ENCODE results near the gene ASH1L.
"Not testable (repeated sequence)": the region's sequence is repeated elsewhere in the genome, so short reads cannot be mapped to it uniquely, and the experiment has no call there.

The ASH1L gene

GRCh38 chr1:155339515-155340097, 223.0 kb downstream of the ASH1L start:
- in situ Hi-C loops (cut with MboI; ENCODE audit: low sequenced_read_pairs) = no loop called here

- in situ Hi-C loops (cut with MboI; ENCODE audit: low sequenced_read_pairs) = no loop called here
These were observed 227.6 kb downstream of the ASH1L start for GRCh38 chr1:155334962-155335361.

DNA sequence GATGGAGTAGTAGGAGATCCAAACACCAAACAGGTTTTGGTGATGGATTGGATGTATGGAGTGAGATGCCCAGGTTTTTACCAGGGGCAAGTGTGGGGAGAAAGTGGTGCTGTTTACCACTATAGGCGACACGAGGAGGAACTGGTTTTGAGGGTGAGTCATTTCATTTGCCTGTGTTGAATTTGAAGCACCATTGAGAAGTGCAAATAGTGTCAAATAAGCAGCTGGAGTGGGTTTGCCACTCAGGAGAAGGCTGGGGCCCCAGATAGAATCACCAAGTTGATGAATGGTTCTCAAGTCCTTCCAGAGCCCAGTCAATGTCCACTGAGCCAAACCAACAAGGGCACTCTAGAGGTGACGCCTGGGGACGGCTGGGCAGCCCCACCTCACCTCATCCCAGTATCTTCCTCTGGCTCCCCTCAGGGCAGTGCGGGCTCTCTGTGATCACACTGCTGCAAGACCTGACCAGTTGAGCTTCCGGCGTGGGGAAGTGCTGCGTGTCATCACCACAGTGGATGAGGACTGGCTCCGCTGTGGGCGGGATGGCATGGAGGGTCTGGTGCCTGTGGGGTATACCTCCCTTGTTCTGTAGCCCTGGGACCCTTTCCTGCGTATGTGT, 232.5 kb downstream of the ASH1L start:
- in situ Hi-C loops (cut with MboI; ENCODE audit: low sequenced_read_pairs) = no loop called here

DNA sequence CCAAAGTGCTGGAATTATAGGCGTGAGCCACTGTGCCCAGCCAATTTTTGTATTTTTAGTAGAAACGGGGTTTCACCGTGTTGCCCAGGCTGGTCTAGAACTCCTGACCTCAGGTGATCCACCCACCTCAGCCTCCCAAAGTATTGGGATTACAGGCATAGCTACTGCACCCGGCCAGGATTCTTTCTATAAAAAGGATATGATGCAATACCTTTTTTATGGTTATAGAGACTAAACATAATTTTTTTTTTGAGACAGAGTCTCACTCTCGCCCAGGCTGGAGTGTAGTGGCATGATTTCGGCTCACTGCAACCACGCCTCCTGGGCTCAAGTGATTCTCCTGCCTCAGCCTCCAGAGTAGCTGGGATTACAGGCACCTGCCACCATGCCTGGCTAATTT, 233.7 kb downstream of the ASH1L start:
- in situ Hi-C loops (cut with MboI; ENCODE audit: low sequenced_read_pairs) = not testable (repeated sequence)

DNA sequence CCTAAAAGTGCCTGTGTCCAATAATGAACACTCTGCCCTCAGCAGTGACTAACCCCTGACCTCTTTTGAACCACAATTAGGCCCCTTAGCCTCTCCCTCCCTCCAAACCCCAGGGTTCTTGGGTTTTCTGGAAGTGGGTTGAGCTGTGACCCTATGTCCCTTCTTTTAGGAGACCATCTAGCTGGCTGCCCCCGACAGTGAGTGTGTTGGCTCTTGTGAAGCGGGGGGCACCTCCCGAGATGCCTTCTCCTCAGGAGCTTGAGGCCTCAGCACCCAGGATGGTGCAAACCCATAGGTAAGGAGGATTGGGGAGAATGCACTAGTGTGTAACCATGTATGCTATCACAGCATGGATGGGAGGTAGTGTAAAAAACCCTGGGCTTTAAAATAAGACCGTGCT, 234.6 kb downstream of the ASH1L start:
- in situ Hi-C loops (cut with MboI; ENCODE audit: low sequenced_read_pairs) = no loop called here

DNA sequence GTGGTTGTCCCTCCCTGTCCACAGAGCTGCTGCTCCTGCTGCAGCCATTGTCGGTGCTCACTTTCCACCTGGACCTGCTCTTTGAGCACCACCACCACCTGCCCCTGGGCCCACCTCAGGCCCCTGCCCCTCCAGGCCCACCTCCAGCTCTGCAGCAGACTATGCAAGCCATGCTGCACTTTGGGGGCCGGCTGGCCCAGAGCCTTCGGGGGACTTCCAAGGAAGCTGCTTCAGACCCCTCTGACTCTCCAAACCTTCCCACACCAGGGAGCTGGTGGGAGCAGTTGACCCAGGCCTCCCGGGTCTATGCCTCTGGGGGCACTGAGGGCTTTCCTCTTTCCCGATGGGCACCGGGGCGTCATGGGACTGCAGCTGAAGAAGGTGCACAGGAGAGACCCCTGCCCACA, 236.0 kb downstream of the ASH1L start:
- in situ Hi-C loops (cut with MboI; ENCODE audit: low sequenced_read_pairs) = no loop called here

DNA sequence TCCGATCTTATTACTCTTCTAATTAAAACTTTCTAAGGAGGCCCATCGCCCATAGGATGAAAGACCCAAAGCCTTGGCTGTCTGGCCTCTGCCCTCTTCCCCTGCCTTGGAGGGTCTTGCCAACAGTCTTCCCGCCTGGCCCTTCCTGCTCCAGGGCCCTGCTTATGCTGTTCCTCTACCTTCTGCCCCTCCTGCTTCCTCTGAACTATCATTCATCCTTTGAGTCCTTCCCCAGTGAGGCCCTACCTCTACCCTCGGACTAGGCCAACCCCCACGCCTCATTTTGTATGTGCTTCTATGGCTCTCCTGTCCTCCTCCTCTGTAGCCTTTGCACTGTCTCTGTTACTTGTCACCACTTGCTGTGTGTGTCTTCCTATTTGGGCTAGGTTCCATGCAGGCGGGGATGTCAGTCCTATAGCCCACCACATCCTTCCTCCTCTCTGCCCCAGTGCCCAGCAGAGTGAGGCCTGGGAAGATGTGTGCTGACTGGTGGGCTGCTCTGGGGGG, 236.5 kb downstream of the ASH1L start:
- in situ Hi-C loops (cut with MboI; ENCODE audit: low sequenced_read_pairs) = no loop called here

DNA sequence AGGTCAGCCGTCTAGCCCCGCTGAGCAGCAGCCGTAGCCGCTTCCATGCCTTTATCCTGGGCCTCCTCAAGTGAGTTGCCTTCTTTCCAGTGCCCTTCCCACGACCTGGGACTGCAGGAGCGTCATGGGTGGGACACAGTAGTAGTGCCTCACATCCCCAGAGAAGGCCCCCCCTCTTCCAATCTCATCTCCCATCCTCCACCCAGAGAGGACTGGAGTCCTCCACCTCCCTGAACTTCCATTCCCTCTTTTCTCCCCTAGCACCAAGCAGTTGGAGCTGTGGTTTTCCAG, 237.1 kb downstream of the ASH1L start:
- in situ Hi-C loops (cut with MboI; ENCODE audit: low sequenced_read_pairs) = no loop called here

- in situ Hi-C loops (cut with MboI; ENCODE audit: low sequenced_read_pairs) = no loop called here
These were observed 237.6 kb downstream of the ASH1L start for GRCh38 chr1:155324717-155325602.

- in situ Hi-C loops (cut with MboI; ENCODE audit: low sequenced_read_pairs) = no loop called here
These were observed 238.4 kb downstream of the ASH1L start for GRCh38 chr1:155324037-155324716.

DNA sequence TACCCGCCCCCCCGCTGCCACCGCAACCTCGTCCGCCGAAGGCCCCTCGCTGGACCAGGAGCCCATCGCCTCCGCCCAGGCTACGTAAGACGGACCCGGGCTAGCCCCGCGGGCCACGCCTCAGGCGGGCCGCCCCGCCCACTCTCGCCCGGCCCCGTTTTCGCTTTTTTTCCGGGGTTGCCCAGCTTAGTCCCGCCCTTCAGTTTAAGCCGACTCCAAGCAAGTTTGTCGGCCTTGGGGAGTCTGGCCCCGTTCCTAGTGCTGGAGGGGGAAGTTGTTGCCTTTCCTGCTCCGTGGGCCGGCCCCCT, 238.9 kb downstream of the ASH1L start:
- in situ Hi-C loops (cut with MboI; ENCODE audit: low sequenced_read_pairs) = no loop called here

DNA sequence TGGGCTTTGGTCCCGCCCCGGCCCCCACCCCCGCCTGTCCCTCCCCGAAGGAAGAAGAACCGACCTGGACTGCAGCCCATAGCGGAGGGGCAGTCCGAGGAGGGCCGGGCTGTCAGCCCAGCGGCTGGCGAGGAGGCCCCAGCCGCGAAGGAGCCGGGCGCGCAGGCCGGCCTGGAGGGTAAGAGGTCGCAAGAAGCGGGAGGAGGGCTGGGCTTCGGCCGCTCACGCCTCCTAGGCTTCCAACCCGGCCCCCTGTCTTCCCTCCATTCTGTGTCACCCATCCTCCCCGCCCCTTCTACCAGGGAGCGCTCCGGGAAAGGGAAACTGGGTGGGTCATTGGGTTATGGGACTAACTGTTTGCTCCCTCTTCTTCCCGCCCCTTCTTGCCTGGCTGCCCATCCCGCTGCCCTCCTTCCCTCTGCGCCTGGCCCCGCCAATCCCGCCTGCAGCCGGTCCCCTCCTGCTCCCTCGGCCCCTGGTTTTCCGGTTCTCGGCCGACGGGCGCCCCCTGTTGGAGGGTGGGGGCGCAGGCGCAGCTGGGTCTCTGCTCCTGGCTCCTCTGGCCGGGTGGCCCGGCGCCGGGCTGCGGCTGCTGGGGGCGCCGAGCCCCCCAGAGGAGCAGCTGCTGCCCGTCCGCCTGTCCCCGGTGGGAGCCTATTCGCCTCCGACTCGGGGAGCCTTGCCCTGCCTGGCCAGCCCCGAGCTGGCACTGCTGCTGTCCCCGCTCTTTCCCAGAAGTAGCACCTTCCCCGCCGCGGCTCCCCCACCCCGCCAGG, 239.5 kb downstream of the ASH1L start:
- in situ Hi-C loops (cut with MboI; ENCODE audit: low sequenced_read_pairs) = no loop called here

DNA sequence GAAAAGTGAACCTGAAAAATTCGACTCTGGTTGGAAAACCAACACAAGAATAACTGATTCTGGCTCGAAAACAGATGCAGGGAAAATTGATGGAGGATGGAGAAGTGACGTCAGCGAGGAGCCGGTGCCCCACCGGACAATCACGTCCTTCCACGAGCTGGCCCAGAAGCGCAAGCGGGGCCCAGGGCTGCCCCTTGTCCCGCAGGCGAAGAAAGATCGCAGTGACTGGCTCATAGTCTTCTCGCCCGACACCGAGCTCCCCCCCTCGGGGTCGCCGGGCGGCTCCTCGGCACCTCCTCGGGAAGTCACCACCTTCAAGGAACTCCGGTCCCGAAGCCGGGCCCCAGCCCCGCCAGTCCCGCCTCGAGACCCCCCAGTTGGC, 240.0 kb downstream of the ASH1L start:
- in situ Hi-C loops (cut with MboI; ENCODE audit: low sequenced_read_pairs) = no loop called here

DNA sequence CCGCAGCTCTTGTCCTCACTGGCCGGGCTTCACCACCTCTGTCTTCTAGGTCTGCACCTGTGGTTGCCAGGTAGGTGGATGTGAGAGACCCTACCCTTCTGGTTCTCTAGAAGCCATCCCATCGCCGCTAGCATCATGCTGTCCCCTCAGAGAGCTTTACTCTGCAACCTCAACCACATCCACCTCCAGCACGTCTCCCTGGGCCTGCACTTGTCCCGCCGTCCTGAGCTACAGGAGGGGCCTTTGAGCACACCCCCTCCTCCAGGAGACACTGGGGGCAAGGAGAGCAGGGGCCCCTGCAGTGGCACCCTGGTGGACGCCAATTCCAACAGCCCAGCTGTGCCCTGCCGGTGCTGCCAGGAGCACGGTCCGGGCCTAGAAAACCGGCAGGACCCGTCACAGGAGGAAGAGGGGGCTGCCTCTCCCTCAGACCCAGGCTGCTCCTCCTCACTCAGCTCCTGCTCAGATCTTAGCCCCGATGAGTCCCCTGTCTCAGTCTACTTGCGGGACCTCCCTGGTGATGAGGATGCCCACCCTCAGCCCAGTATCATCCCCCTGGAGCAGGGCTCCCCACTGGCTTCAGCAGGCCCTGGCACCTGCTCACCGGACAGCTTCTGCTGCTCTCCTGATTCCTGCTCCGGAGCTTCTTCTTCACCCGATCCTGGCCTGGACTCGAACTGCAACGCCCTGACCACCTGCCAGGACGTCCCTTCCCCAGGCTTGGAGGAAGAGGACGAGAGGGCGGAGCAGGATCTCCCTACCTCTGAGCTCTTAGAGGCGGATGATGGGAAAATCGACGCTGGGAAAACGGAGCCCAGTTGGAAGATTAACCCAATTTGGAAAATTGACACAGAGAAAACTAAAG, 240.7 kb downstream of the ASH1L start:
- in situ Hi-C loops (cut with MboI; ENCODE audit: low sequenced_read_pairs) = no loop called here

DNA sequence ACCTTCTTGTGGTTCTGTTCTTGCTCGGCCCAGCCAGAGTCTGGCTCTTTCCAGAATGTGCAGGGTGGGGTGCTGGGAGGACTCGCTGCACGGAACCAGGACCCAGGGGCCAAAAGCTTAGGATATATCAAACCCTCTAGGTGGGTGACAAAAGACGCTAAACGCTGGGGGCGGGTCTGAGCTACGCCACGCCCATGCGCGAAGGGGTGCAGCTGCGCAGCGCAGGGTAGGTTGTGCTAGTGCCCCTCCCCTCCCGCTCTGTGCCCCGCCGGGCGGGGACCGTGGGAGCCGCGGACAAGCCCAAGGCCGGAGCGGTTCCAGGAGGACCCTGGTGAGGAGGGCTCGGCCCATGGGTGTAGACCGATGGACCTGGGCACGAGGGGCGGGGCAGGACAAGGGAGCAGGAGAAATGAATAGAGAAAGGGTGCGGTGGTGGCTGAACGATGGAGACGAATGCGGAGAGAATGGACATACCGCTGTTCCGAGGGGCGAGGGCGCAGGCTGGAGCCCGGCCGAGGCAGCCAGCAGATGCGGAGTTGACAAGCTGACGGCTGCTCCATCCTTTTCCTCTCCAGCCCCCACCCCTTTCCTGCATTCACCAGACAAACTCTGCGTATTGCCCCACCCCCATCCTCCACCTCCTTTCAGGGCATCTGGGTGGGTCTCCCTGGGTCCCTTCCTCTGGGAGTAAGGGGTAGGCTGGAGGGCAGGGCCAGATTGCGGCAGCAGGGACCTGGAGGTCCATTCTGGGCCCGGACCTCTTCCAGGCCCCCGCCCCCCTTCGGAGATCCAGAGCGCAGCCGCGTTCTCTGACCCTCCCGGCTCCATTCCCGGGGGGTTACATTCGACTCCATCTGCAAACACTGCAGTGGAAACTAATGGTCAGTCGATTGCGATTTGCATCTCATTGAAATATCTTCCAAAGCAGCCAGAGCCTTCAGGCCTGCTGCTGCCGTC, 241.7 kb downstream of the ASH1L start, which contains the start of gene RUSC1:
Gene RUSC1, plus strand, starts transcription at position 234 of the 957 bp plus-strand sequence. CDS start 880 bp downstream, outside the sequence.
- in situ Hi-C loops (cut with MboI; ENCODE audit: low sequenced_read_pairs) = no loop called here

GRCh38 chr1:155320252-155320651, 242.4 kb downstream of the ASH1L start:
- in situ Hi-C loops (cut with MboI; ENCODE audit: low sequenced_read_pairs) = no loop called here

DNA sequence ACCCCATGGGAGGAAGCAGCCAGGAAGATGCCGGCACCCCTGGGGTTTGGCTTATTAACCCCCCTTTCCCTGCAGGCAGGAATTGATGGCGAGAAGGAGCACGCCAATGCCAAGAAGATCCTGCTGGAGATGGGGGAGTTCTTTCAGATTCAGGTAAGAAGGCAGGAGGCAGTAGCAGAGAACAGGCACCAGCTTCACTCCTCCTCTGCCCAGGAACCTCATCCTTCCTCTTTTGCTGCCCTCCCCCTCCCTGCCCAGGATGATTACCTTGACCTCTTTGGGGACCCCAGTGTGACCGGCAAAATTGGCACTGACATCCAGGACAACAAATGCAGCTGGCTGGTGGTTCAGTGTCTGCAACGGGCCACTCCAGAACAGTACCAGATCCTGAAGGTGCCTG, 243.1 kb downstream of the ASH1L start:
- in situ Hi-C loops (cut with MboI; ENCODE audit: low sequenced_read_pairs) = no loop called here

DNA sequence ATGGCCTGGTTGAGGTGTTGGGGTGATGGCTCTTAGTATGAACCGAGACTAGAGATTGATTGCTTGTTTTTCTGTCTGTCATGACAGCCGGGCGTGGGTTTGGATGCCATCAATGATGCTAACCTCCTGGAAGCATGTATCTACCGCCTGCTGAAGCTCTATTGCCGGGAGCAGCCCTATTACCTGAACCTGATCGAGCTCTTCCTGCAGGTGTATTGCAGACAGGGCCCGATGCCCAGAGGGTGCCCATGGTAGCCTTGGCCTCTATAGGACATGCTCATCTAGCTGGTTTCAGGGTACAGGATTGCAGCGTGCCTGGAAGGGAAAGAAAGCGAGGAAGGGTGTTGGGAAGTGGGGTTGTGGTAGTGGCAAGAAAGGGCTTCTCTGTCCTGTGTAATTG, 244.5 kb downstream of the ASH1L start:
- in situ Hi-C loops (cut with MboI; ENCODE audit: low sequenced_read_pairs) = no loop called here

- in situ Hi-C loops (cut with MboI; ENCODE audit: low sequenced_read_pairs) = no loop called here
These were observed 245.7 kb downstream of the ASH1L start for GRCh38 chr1:155316922-155317321.

All from HL-60/S4 treated with phorbol 12-myristate 13-acetate at 8.2 ng/mL for 4 days and 3 days (cell line).